ENCODE results near the gene C8B. TPM values are rescaled to one million over a fixed set of nuclear protein-coding genes. Genes with fewer than 3 reads are reported as not detected.

The C8B gene
- total RNA-seq = not detected

DNA sequence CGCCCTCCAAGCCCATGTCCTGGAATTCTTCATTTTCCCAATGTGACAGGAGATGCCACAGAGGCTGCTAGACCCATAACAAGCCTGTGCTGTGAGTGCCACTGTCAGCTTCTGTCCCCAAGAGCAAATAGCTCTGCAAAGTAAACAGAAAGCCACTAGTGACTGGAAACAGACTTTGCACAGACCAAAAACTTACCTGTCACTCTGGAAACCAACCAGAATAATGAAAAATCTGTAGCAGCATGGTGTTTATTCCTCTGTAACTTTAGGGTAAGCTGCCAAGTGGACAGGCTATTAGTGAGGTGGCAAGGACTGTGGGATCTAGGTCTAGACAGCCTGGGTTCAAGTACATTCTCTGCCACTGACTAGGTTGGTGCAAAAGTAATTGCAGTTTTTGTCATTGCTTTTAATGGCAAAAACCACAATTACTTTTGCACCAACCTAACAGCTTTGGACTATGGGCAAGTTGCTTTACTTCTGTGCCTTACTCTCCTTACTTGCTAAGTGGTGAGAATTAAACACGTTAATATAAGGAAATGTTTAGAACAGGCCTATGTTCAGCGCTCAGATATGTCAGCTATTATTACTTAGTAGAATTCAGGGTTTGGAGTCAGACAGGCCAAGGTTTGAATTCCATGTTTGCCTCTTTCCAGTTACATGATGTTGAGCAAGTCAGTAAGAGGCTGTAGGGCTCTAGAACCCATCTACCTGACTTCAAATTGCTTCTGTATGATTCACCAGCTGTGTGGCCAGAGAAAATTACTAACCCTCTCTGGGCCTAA, at the start of gene C8B:
Gene C8B, minus strand, starts transcription at position 100 of the 782 bp plus-strand sequence. Its CDS starts 67 bp downstream, at position 33.
- Mint-ChIP-seq H3K36me3 (no peaks in the 10 kb centered on the region), H3K9me3 (peaks cover 5 to 10% of the 10 kb centered on the region in 2 donors), H3K27ac (no peak within 1 kb of the TSS)
- ATAC-seq = no peak
- no peak for DNase-seq (ENCODE audit: low spot score in 2 of 2)

DNA sequence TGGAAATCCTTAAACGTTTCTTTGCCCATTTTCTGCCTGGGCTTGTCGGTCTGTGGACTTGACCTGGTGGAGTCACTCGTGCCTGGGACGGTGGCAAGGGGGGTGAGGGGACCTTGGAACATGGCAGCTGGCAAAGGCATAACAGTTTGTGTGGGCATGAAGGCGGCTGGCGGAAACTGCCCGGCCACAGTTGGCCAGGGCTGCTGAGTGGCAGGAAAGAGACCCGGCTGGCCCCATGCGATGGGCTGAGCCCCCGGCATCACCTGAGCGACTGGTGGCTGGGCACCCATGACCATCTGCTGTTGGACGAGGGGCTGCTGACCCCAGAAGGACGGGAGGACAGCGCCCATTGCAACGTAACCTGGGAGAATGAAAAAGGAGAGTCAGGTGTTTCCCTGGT, 49.3 kb upstream of the C8B start:
- no peak for DNase-seq (ENCODE audit: low spot score in 2 of 2)
- ATAC-seq = no peak
- no peaks in the 10 kb centered on the region for H3K36me3 Mint-ChIP-seq
- H3K27ac Mint-ChIP-seq = no peak overlapping the region
- H3K9me3 Mint-ChIP-seq = no peaks in the 10 kb centered on the region

- Mint-ChIP-seq H3K27ac (no peak overlapping the region), H3K36me3 (no peaks in the 10 kb centered on the region), H3K9me3 (no peaks in the 10 kb centered on the region)
- ATAC-seq (no peak), DNase-seq (ENCODE audit: low spot score in 2 of 2) (no peak)
These were observed 47.7 kb upstream of the C8B start for GRCh38 chr1:57013522-57013921.

GRCh38 chr1:57012315-57012714, 46.5 kb upstream of the C8B start:
- Mint-ChIP-seq H3K36me3 (no peaks in the 10 kb centered on the region), H3K27ac (no peak overlapping the region), H3K9me3 (no peaks in the 10 kb centered on the region)
- DNase-seq (ENCODE audit: low spot score in 2 of 2) (no peak), ATAC-seq (no peak)

GRCh38 chr1:57010511-57010910, 44.7 kb upstream of the C8B start:
- no peak for DNase-seq (ENCODE audit: low spot score in 2 of 2)
- H3K27ac Mint-ChIP-seq = no peak overlapping the region
- ATAC-seq = no peak
- no peaks in the 10 kb centered on the region for H3K9me3 Mint-ChIP-seq
- H3K36me3 Mint-ChIP-seq = no peaks in the 10 kb centered on the region

DNA sequence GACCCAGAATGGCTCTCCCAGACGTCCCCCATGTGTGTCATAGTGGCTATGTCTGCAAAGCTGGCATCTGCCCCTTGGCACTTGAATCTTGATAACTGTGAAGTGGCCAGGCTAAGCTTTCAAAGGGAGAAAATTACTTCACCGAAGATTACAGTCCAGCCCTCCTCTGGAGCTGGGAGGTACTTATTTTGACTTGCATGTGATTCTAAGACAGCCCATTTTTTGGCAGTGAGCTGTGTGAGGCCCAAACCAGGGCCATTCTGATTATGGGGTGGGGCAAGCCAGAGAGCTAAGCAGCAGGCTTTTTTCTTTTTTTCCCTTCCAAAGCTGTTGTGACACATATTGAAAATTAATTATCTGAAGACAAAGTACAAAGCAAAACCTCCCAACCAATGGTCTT, 42.1 kb upstream of the C8B start:
- DNase-seq (ENCODE audit: low spot score in 2 of 2) (no peak), ATAC-seq (no peak)
- no peaks in the 10 kb centered on the region for H3K9me3 Mint-ChIP-seq
- no peak overlapping the region for H3K27ac Mint-ChIP-seq
- no peaks in the 10 kb centered on the region for H3K36me3 Mint-ChIP-seq

GRCh38 chr1:57007472-57007871, 41.7 kb upstream of the C8B start:
- no peak for ATAC-seq

DNA sequence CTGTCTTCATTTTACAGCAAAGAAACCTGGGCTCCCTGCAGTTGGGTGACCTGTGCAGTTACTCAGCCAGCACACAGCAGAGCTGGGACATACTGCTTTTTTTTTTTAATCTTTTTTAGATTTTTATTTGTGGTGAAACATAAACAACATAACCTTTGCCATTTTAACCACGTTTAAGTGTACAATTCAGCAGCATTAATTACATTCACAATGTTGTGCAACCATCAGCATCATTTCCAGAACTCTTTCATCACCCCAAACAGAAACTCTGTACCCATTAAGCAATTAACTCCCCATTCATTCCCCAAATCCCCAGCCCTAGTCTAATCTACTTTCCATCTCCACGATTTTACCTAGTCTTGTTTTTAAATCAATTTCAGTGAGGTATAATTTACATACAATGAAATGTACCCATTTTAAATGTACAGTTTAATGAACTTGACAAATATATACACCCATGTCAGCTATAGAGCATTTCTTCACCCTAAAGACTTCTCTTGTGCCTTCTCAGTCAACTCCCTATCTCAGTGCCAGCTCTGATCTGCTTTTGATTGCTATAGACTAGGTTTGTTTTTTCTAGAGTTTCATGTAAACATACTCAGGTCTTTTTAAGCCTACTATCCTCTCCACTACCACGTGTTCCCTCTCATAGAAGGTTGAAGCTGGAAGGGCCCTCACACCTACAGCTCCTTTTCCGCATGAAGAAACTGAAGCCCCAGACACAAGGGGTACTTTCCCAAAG, 37.8 kb upstream of the C8B start:
- Mint-ChIP-seq H3K9me3 (no peaks in the 10 kb centered on the region), H3K27ac (peak overlapping the region in 1 of 2 donors; percentile 5), H3K36me3 (no peaks in the 10 kb centered on the region)
- ATAC-seq (no peak), DNase-seq (ENCODE audit: low spot score in 2 of 2) (no peak)

More at GRCh38 chr1:57007472-57007871, 41.7 kb upstream of the C8B start:
- H3K36me3 Mint-ChIP-seq = no peaks in the 10 kb centered on the region
- H3K9me3 Mint-ChIP-seq = no peaks in the 10 kb centered on the region
- no peak for DNase-seq (ENCODE audit: low spot score in 2 of 2)
- H3K27ac Mint-ChIP-seq = no peak overlapping the region

- no peak for ATAC-seq
- Mint-ChIP-seq H3K9me3 (no peaks in the 10 kb centered on the region), H3K36me3 (no peaks in the 10 kb centered on the region), H3K27ac (no peak overlapping the region)
- no peak for DNase-seq (ENCODE audit: low spot score in 2 of 2)
These were observed 29.7 kb upstream of the C8B start for GRCh38 chr1:56995414-56996100.

GRCh38 chr1:56993475-56993874, 27.7 kb upstream of the C8B start:
- H3K36me3 Mint-ChIP-seq = no peaks in the 10 kb centered on the region
- no peak for ATAC-seq
- H3K27ac Mint-ChIP-seq = no peak overlapping the region
- H3K9me3 Mint-ChIP-seq = no peaks in the 10 kb centered on the region
- DNase-seq (ENCODE audit: low spot score in 2 of 2) = no peak

DNA sequence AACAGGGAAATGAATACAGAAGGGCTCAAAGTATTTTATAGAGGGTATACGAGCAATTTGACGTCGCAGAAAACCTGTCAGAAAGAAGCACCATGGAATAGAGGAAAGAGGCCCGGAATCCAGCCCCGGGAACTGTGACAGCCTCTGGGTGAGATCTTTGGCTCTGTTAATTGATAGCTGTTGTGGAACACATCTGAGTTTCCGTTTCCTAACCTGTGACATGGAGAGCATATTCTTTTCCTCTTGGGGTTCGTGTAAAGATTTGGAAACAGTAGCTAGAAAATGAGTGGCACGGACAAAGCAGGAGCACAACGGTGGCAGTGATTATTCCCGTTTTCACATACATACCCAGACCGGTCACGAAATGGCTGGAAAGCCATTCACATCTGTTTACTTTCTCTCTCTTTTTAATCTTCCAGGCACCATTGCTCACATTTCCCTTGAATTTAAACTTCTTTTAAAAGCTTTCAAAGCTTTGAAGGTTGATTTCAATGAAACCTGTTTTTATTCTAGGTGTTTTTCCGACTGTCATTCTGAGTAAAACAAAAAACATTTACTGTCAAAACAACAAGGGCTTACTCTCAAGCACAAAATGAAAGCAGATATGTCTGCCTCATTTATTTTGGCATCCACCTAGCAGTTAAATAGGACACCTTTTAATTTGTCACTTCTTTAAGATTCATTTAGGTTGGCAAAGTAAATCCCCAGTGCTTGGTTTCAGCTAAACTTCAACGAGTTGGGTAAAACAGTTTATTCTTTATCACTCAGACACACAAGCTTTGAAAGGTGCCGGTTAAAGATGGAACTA, 26.7 kb upstream of the C8B start:
- no peaks in the 10 kb centered on the region for H3K9me3 Mint-ChIP-seq
- H3K36me3 Mint-ChIP-seq = no peaks in the 10 kb centered on the region
- H3K27ac Mint-ChIP-seq = no peak overlapping the region

DNA sequence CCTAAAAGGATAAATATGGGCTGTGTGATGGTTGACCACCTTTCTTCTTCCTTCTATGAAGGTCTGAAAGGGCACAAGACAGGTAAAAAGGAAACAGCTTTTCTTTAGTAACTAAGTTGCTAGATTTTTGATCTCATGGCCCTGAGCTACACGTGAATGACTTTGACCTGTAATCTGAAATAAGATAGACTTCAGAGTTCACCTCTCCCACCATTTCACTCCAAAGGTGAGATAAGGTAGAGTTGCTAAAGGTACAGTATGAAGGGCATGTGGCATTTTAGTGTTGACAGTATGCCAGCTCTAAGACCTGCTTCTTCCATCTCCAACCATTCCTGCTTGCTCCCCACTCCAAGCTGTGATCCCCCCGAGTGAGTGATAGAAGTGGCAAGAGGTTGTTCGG, 25.8 kb upstream of the C8B start:
- no peaks in the 10 kb centered on the region for H3K36me3 Mint-ChIP-seq
- ATAC-seq = no peak
- H3K27ac Mint-ChIP-seq = no peak overlapping the region
- no peaks in the 10 kb centered on the region for H3K9me3 Mint-ChIP-seq
- DNase-seq (ENCODE audit: low spot score in 2 of 2) = no peak

More for the DNA sequence above, 26.7 kb upstream of the C8B start:
- ATAC-seq = no peak
- DNase-seq (ENCODE audit: low spot score in 2 of 2) = no peak

DNA sequence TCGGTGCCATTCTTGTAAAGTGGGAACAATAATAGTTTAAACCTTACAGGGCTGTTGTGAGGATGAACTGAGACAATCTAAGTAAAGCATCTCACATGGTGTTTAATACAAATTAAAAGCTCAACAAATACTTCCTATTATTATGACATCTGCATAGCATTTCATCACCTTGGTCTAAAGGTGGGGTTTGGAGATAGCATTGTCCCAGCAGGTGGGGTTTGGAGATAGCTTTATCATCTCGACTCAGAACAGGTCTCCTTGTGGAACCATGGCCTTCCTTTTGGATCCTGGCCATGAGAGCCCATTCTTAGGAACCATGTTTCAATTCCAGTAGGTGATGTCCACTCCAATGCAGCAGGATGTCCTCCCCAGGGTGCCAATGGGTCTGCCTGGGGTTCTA, 20.6 kb upstream of the C8B start:
- DNase-seq (ENCODE audit: low spot score in 2 of 2) (no peak), ATAC-seq (no peak)
- no peaks in the 10 kb centered on the region for H3K9me3 Mint-ChIP-seq
- H3K27ac Mint-ChIP-seq = no peak overlapping the region
- no peaks in the 10 kb centered on the region for H3K36me3 Mint-ChIP-seq

DNA sequence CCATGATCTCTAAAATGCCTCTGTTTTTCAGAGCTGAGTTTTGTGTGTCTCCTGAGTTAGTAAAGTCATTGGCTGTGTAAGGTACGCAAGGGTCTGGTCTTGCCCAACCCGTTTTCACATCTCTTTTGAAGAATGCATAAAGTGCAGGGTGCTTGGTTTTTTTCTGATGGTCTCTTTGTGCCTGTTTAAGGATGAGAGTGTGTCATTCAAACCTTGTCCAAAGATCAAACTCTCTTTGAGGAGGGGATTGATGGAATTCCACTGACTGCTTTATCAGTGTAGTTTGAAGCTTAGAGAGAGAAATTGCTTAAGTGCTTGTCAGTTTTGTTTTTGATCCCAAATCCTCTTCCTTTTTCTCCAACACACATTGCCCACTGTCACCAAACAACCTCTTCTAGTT, 20.0 kb upstream of the C8B start:
- H3K36me3 Mint-ChIP-seq = no peaks in the 10 kb centered on the region
- no peak overlapping the region for H3K27ac Mint-ChIP-seq
- no peak for DNase-seq (ENCODE audit: low spot score in 2 of 2)
- peaks cover 0 to under 1% of the 10 kb centered on the region in 2 donors for H3K9me3 Mint-ChIP-seq
- no peak for ATAC-seq

DNA sequence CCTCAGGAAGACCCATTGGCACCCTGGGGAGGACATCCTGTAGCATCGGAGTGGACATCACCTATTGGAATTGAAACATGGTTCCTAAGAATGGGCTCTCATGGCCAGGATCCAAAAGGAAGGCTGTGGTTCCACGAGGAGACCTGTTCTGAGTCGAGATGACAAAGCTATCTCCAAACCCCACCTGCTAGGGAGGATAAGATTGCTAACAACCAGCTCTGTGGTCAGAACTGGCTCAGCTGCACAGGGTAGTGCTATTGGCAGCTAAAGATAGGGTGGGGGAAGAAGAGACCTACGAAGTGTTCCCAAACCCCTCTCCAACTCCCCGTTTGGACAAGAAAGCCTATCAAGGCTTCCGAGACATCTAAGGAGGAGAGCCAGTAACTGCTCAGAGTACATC, 17.7 kb upstream of the C8B start:
- ATAC-seq = no peak
- H3K9me3 Mint-ChIP-seq = peaks cover 0 to 4% of the 10 kb centered on the region in 2 donors
- H3K27ac Mint-ChIP-seq = no peak overlapping the region
- H3K36me3 Mint-ChIP-seq = no peaks in the 10 kb centered on the region
- DNase-seq (ENCODE audit: low spot score in 2 of 2) = no peak

DNA sequence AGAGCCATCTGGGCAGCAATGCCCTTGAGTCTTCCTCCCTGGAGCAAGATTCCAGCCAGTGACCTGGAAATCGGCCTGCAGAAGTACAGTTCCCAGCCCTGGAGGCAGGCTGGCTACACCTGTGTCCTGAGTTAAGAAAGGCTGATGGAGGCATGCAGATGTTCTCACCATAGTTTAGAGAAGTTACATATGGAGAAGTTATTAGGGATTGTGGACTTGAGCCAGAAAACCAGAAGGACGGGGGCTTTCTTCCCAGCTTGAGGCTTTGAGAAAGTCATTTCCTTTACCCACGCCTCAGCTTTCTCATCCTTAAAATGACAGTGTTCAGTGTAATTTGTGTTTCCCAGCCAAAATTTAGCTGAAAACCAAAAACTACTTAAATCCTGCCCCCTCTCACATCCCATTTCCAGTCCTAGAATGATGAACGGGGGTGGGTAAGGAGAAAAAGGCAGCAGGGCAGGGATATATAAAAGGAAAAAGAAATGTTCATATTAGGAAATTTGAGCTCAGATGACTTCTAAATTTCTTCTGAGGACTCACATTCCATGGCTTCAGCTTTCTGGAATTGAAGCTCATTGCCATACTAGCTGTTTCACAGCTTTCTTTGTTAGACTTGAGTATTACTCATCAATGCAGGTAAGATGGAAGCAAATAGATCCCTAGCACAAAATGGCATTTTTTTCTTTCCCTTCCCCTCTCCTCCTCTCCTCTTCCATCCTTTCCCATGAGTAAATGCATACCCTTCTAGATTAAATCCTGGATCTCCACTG, 14.4 kb upstream of the C8B start:
- H3K27ac Mint-ChIP-seq = no peak overlapping the region
- no peak for DNase-seq (ENCODE audit: low spot score in 2 of 2)
- peaks cover 0 to 4% of the 10 kb centered on the region in 2 donors for H3K9me3 Mint-ChIP-seq
- ATAC-seq = no peak
- H3K36me3 Mint-ChIP-seq = no peaks in the 10 kb centered on the region
